NCI-H187 (cell line): Measurements from ENCODE around the gene ZNF135.
A peak's percentile ranks its signal among the peaks of the same experiment; 100 is the strongest.

Source experiments
- DNase-seq, 2 experiments: peaks; one replicate each; lab custom pipeline; 2025; lab: John Stamatoyannopoulos, UW

ZNF135 gene

DNA sequence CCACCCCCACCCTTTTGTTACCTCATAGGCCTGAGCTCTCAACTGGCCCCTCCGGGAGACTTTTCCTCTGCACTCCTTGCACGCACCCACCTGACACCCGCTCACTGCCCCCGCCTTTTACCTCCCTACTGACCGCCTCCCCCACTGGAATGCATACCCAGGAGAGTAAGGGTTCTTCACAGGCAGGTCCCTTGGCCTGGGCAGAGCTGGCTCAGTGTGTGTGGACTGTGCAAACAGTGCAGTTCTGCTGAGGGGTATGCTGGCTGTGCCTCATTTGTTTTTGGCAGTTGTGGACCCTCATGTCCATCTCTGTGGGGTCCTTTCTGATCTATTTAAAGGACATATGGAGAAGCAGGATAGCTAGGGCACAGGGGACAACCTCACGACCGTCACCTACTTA, 34.0 kb downstream of the ZNF135 start:
- no peak for DNase-seq

DNA sequence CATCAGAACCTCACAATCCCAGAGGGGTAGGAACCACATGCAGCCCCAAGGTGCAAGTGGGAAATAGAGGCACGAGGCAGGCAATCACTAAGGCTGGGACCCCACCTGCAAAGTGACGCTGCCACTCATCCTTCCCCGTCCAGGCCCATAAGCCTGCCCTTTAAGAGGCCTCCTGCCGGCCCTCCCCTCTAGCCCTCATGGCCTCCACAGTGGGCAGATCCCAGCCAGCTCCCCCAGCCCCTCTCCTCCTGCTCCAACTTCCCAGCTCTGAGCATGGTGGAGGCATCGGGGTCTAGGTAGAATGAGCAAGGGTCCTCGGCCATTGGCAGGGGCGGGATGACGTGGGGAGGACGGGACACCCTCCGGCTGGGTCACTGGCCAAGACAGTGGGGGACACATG, 36.2 kb downstream of the ZNF135 start:
- no peak for DNase-seq

DNA sequence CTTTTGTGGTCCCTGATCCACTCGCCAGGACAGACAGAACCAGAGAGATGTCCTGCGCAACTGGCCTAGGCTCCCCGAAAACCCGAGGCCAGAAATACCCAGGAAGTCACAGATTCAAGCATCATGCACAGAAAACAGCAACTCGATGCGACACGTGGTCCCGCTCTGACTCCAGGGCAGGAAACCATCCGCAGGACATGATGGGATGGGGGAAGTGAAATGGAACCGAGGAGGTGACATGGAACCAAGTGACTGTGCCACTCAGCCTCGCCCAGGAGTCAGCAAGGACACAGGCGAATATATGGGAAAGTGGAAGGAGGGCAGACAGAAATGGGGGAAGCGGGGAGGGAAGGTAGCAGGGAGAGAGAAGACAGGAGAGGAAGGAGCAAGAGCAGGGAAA, 37.8 kb downstream of the ZNF135 start:
- DNase-seq: no peak

DNA sequence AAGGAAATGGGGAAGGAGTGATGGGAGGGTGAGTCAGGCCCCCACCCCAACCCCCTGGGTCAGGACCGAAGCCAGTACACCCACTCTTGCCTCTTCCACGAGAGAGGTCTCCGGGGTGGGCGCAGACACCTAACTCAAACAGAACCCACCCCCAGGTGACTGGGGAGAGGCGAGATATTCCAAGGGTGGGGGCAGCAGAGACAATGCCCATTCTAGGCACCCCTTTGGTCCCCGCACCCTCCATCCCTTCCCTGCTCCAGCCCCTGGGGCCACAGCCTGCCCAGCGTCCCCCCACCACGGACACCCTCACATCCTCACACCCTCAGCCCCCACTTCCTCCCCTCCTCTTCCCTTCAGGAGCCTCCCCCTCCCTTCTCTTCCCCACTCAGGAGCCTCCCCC, 38.3 kb downstream of the ZNF135 start:
- DNase-seq: no peak

DNA sequence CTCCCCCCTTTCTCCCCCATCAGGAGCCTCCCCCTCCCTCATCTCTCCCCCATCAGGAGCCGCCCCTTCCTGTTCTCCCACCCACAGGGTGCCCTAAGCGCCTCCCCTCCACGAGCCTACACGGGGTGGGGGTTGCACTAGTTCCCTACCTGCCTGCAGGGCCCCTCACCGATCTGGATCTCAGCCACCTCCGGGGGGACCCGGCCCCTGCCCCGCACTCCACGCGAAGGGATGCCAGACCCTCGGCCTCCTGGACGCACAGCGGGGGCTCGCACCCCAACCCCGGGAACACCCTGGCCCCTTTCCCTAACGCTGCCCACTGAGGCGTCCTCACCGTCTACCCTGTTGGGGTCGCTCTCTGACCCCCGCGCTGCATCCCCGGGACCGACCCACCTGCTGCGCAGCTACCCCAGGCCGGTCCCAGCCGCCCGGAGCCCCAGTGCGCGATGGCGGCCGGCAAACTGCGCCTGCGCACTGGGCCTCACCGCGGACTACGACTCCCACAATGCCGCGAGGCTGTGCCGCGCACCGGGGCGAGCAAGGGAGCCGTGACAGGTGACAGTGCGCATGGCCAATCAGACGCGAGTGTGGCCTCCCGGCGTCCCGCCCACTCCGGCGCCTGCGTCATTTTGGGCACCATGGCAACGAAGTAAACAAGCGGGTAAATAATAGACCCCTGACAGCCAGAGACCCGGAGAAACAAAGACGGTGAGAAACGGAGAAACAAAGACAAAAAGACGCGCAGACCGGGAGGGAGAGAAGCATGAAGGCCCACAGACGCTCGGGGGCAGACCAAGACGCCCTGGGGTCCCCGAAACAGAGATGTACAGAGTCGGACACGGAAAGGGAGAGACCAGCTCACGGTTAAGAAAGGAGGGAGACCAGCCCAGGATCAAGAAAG, 38.9 kb downstream of the ZNF135 start, which contains the start of gene ZSCAN18:
Gene ZSCAN18, minus strand, starts transcription at position 451 of the 901 bp plus-strand sequence. CDS start 7,964 bp downstream, outside the sequence.
- peak; percentile 67 to 80 for DNase-seq

DNA sequence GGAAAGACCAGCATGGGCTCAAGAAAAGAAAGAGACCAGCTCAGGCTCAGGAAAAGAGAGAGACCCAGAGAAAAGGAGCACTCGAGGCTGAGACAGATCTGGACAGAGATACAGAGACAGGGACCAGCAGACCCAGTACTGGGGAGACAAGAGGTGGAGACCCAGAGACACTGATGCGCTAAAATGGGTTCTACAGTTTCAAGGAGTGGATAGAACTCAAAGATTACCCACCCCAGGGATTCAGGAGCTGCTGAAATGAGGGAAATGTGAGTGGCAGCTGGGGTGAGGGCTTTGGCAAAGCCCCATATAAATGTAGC, 39.6 kb downstream of the ZNF135 start:
- no peak for DNase-seq

DNA sequence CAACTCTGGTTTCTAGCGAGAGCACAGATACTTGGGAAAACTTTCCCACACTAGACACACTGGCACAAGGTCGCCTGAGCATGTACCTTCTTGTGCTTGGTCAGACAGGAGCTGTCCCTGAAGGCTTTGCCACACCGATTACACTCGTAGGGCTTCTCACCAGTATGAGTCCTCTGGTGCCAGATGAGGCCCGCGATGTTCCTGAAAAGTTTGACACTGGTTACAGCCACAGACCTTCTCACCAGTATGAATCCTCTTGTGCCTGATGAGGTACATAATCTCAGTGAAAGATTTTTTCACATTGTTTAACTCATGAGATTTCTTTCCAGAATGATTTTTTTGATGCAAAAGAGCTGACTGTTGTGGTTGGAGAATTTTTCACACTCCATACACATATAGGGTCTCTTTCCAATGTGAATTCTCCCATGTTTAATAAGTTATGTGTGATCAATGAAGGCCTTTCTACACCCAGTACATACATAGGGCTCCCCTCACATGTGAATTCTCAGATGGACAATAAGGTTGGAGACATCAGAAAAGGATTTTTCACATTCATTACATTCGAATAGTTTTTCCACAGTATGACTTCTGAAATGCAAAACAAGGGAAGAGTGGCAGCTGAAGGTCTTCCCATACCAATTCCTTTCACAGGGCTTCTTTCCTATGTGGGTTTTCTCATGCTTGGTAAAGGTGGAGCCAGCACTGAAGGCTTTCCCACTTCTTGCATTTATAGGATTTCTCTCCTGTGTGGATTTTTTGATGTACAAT, 48.9 kb downstream of the ZNF135 start:
- DNase-seq: no peak

DNA sequence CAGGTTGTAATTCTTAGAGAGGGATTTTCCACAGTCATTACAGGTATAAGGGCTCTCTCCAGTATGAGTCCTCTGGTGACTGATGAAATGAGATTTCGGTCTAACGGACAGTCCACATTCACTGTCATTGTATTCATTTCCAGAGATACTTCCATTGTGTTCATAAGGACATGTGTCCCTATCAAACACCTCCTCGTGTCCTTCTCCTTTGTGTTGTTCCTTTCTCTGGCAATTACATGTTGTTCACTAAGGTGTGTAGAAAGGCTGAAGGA, 49.4 kb downstream of the ZNF135 start:
- no peak for DNase-seq

DNA sequence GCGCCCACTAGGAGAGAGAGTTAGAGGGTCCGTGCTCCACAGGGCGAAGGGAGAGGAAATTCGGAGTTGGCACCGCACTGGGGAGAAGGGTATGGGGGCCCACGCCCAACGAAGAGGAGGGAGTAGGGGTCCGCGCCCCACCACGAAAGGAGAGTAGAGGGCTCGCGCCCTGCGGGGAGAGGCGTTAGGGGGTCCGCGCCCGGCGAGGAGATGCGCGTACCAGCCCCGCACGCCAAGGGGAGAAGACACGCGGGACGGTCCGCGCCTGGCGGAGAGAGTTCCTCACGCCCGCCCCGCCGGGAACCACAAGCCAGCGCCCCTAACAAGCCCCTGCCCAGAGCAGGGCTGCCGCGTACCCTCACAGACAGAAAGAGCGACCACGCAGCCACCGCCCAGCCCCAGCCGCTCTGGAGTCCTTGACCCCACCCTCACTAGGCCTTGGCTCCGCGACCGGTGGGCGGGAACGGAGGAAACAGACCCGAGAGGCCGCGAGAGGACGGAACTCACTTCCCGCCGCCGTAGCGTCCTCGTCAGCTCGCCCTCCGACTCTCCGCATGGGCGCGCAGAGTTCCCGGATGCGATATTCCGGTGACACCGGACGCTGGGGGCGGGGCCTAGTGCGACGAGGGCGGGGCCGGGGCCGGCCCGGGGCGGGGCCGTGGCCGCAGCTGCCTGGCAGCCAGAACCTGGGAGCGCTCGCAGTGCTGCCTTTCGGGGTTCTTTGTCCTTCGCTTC, 58.9 kb downstream of the ZNF135 start:
- DNase-seq: no peak

DNA sequence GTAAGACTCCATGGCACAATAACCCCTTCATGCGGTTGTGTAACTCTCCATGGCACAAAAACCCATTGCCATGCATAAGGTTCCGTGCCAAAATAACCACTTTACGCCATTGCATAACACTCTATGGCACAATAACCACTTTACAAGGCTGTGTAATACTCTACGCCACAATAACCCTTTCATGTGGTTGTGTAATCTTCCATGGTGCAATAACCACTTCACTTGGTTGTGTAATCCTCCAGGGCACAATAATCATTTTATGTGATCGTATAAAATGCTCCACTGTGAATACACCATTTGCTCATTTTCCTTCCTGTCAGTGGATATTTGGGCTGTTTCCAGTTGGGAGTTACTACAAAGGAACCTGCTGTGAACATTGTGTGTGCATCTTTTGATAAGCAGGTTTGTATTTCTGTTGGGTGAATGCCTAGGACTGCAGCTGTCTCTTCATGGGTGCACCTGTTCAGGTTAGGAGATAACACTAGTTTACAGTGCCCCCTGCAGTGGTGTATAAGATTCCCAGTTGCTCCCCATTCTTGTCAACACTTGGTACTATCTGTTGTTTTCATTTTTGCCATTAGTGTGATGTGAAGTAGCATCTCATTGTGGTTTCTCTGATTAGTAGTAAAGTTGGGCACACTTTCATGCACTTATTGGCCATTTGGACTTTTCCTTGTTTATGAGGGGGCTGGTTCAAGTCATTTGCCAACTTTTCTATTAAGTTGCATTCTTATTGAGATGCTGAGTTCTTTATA, 60.1 kb downstream of the ZNF135 start:
- no peak for DNase-seq
